Parathyroid adenoma (tissue), 2 donors: ENCODE data around the gene PMM2.

Source experiments
- H2AFZ ChIP-seq: fragments of 300-600 bp; sonication (generic); one replicate; pipeline ENCODE4 v1.7.0; 2017; ENCODE audit warnings: antibody characterized with exemption, mild to moderate bottlenecking
- H3K27ac ChIP-seq: fragments of 300-600 bp; sonication (generic); one replicate; pipeline ENCODE4 v1.7.0; 2017
- H3K27me3 ChIP-seq: fragments of 300-600 bp; sonication (generic); one replicate; pipeline ENCODE4 v1.7.0; 2017; ENCODE audit warnings: low read length; ENCODE audit not compliant: control insufficient read depth, insufficient read depth
- H3K36me3 ChIP-seq: fragments of 300-600 bp; sonication (generic); one replicate; pipeline ENCODE4 v1.7.0; 2017; ENCODE audit warnings: low read length; ENCODE audit not compliant: control insufficient read depth, insufficient read depth
- H3K4me1 ChIP-seq: fragments of 300-600 bp; sonication (generic); one replicate; pipeline ENCODE4 v1.7.0; 2017; ENCODE audit warnings: control low read depth
- H3K4me2 ChIP-seq: fragments of 300-600 bp; sonication (generic); one replicate; pipeline ENCODE4 v1.7.0; 2017; ENCODE audit warnings: low read length
- H3K4me3 ChIP-seq: fragments of 300-600 bp; sonication (generic); one replicate; pipeline ENCODE4 v1.7.0; 2017; ENCODE audit warnings: low read depth, low read length
- H3K79me2 ChIP-seq: fragments of 300-600 bp; sonication (generic); one replicate; pipeline ENCODE4 v1.7.0; 2017; ENCODE audit warnings: control low read depth
- H3K9ac ChIP-seq: fragments of 300-600 bp; sonication (generic); one replicate; pipeline ENCODE4 v1.7.0; 2017; ENCODE audit warnings: mild to moderate bottlenecking
- H3K9me3 ChIP-seq: fragments of 300-600 bp; sonication (generic); one replicate; pipeline ENCODE4 v1.7.0; 2017; ENCODE audit warnings: low read length; ENCODE audit not compliant: control insufficient read depth
- TF ChIP-seq, protein P1 (sequence below): fragments of 300-600 bp; sonication (generic); IDR thresholded peaks from one replicate; pipeline ENCODE4 v1.7.0; 2017; ENCODE audit warnings: antibody characterized with exemption, mild to moderate bottlenecking
- donor health status: primary hyperparathyroidism.

PMM2 gene

DNA sequence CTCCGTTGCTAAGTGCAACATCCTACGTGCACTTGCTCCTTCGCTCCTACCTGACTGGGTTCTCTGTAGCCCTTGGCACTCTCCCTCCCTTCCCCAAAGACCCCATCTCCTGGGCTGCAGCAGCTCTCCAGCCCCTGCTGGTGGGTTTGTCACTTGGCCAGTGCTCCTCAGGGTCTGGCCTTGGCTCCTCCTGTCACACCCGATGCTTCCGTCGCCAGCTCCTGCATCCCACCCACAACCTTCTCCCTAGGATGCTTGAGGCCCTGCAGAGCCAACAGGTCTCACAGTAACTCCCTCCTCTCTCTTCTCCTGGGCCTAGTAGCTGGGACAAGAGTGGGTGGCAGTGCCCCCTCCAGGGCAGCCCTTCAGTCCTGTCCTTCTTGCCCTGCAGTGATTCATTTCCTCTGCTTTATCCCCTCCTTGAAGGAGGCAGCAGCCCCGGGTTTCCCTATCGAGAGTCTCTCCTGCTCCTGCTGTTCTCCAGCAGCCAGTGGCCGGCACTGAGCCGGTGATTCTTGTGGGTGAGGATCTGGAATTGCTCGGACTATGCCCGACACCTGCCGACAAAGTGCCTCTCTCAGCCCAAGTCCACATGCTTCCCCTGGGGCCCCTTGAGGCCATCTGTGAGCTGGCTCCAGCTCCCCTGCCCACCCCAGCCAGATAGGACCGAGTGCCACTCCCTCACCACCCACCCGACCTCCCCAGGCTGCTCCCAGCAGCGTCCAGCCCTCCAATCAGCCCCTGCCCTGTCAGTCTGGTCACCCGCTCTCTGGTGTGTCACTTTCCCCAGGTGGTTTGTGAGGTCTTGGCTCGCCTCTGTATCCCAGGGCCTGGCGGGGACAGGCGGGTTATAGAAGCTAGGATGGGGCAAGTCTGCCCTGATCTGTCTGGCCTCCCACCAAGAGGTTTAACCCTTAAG, 88.3 kb downstream of the PMM2 start:
- Histone ChIP-seq H2AFZ (no peak overlapping the region), H3K27me3 (no peaks in the 10 kb centered on the region), H3K4me3 (no peak overlapping the region), H3K27ac (no peak overlapping the region), H3K36me3 (no peaks in the 10 kb centered on the region), H3K9ac (no peak overlapping the region), H3K9me3 (no peaks in the 10 kb centered on the region), H3K79me2 (no peaks in the 10 kb centered on the region), H3K4me1 (no peaks in the 10 kb centered on the region), H3K4me2 (no peak overlapping the region)
- TF ChIP-seq, protein P1, sequence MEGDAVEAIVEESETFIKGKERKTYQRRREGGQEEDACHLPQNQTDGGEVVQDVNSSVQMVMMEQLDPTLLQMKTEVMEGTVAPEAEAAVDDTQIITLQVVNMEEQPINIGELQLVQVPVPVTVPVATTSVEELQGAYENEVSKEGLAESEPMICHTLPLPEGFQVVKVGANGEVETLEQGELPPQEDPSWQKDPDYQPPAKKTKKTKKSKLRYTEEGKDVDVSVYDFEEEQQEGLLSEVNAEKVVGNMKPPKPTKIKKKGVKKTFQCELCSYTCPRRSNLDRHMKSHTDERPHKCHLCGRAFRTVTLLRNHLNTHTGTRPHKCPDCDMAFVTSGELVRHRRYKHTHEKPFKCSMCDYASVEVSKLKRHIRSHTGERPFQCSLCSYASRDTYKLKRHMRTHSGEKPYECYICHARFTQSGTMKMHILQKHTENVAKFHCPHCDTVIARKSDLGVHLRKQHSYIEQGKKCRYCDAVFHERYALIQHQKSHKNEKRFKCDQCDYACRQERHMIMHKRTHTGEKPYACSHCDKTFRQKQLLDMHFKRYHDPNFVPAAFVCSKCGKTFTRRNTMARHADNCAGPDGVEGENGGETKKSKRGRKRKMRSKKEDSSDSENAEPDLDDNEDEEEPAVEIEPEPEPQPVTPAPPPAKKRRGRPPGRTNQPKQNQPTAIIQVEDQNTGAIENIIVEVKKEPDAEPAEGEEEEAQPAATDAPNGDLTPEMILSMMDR: no peak

DNA sequence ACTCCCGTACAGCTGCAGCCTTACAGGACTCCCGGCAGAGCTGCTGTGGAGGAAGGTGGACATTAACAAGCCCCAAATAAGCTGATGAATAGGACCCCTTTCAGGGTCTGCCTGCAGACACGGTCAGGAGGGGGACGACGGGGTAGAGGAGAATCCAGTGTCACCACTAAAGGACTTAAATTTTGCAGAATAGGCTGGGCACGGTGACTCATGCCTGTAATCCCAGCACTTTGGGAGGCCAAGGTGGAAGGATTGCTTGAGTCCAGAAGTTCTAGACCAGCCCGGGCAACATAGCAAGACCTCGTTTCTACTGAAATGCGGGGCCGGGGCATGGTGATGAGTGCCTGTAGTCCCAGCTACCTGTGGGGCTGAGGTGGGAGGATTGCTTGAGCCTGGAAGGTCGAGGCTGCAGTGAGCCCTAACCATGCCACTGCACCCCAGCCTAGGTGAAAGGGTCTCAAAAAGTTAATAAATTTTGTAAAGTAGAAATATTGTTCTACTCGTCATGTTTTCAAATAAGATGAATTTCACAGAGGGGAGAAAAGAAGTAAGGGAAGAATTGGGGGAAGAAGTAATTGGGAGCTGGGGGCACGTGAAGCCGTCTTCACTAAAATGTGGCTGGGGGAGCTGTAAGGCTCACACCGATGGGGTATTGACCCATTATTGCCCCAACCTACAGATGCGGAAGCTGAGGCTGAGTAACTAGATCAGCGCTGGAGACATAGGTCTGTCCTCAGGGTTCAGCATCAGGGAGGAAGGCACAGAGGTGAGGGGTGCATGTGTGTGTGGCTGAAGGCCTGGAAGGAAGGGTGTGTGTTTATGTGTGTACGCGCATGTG, 89.2 kb downstream of the PMM2 start:
- H3K9ac ChIP-seq: no peak overlapping the region
- no peaks in the 10 kb centered on the region for H3K4me1 ChIP-seq
- no peaks in the 10 kb centered on the region for H3K79me2 ChIP-seq
- TF ChIP-seq, protein P1: no peak
- no peaks in the 10 kb centered on the region for H3K36me3 ChIP-seq
- no peak overlapping the region for H3K4me3 ChIP-seq
- no peak overlapping the region for H3K4me2 ChIP-seq
- no peak overlapping the region for H3K27ac ChIP-seq
- no peak overlapping the region for H2AFZ ChIP-seq
- H3K27me3 ChIP-seq: no peaks in the 10 kb centered on the region
- no peaks in the 10 kb centered on the region for H3K9me3 ChIP-seq

DNA sequence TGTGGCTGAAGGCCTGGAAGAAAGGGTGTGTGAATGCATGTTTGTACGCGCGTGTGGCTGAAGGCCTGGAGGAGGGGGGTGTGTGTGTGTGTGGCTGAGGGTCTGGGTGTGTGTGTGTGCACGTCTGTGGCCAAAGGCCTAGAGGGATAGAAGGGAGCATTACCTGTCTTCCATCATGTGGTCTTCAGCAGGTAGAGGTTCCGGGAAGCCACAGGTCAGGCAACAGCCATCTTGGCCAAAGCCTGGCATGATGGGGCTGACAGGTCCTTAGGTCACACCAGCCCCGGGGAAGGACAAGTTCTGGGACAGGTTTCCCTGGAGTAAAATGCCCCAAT, 89.8 kb downstream of the PMM2 start:
- H3K4me2 ChIP-seq: no peak overlapping the region
- H2AFZ ChIP-seq: no peak overlapping the region
- no peak overlapping the region for H3K27ac ChIP-seq
- H3K36me3 ChIP-seq: no peaks in the 10 kb centered on the region
- no peak overlapping the region for H3K4me3 ChIP-seq
- no peaks in the 10 kb centered on the region for H3K9me3 ChIP-seq
- no peaks in the 10 kb centered on the region for H3K27me3 ChIP-seq
- H3K79me2 ChIP-seq: no peaks in the 10 kb centered on the region
- no peak overlapping the region for H3K9ac ChIP-seq
- TF ChIP-seq, protein P1: no peak
- no peaks in the 10 kb centered on the region for H3K4me1 ChIP-seq

DNA sequence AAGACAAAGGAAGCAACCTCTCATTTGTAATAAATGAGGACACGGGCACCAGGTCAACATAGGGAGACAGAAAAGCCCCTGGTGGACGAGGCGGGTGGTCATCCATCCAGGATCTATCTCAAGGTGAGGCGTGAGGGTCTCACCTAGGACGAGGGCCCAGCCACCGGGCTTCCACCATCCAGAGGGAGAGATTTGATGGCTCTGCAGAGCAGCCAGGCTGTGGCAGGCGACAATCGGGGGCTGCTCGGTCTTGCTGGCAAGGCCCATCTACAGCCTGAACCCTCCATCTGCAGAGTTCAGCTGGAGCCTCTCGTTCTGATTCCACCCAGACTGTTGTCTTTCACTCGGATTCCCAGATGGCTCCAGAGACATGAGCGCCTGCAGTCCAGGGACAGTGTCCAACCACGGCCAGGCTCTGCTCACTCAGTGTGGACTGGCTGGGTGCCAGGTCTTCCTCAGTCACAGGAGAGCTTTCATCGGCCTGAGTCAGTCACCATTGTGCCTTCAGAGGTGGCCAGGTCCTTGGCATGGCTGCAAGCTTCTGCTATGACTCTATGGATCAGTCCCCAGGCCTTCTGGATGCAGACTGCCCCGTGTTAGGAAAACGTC, 90.4 kb downstream of the PMM2 start:
- Histone ChIP-seq H3K4me1 (no peaks in the 10 kb centered on the region), H2AFZ (no peak overlapping the region), H3K27ac (no peak overlapping the region), H3K36me3 (no peaks in the 10 kb centered on the region), H3K79me2 (no peaks in the 10 kb centered on the region), H3K9ac (no peak overlapping the region), H3K4me3 (no peak overlapping the region), H3K4me2 (no peak overlapping the region), H3K27me3 (no peaks in the 10 kb centered on the region), H3K9me3 (no peaks in the 10 kb centered on the region)
- TF ChIP-seq, protein P1: no peak
